Central memory CD4-positive, alpha-beta T cell (primary cell): ENCODE results near the gene GMIP.
"Not testable (repeated sequence)": the region's sequence is repeated elsewhere in the genome, so short reads cannot be mapped to it uniquely, and the experiment has no call there.

Experiments
- DNase-seq: peaks from one replicate; pipeline ENCODE4 v3.0.0; 2022

The GMIP gene

GRCh38 chr19:19633711-19634515 is 9.5 kb downstream of the GMIP start:
- DNase-seq = no peak

DNA sequence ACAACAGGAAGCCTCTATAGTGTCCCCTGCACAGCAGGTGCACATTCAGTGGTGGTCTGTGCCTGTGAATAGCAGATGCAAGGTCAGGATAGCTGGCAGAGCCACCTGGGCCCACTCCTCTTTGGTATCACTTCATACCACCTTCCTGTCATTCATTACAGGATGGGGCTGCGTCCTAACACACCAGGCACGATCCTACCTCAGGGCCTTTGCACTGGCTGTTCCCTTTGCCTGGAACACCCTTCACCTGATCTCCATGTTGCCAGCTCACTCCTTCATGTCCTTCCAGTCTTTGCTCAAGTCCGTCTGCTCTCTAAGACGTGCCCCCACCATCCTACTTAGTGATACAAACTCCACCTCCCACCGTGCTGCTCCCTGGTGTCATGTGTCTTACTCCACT is 10.8 kb downstream of the GMIP start:
- DNase-seq = no peak

DNA sequence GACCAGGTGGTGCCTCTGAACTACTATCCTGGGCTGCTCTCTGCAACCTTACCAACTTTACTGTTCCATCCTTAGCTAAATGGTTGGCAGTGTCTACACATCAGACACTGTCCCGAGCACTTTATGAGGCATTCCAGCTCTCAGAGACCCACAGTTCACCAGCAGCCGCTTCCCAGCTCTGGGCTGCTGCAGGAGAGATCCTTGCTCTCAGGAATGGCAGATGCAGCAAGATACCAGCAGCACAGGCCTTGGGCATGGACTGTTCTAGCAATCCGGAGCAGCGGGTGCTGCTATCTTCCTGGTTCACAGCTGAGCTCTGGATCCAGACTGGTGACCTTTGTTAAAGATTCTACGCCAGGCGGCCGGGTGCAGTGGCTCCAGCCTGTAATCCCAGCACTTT is 12.1 kb downstream of the GMIP start:
- no peak for DNase-seq

DNA sequence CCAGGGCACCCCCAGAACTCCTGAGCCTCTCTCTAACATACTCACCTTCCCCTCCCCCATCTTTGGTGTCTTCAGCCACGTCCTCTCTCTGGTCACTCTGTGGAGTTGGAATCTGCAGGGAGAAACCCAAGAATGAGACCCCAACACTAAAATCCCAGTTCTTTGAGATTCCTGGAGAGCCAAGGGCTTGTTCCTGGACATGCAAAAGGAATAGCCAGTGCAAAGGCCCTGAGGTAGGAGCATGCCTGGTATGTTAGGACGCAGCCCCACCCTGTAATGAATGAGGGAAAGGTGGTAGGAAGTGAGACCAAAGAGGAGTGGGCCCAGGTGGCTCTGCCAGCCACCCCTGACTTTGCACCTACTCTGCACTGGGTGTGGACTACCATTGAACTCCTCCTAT is 13.0 kb downstream of the GMIP start:
- no peak for DNase-seq

DNA sequence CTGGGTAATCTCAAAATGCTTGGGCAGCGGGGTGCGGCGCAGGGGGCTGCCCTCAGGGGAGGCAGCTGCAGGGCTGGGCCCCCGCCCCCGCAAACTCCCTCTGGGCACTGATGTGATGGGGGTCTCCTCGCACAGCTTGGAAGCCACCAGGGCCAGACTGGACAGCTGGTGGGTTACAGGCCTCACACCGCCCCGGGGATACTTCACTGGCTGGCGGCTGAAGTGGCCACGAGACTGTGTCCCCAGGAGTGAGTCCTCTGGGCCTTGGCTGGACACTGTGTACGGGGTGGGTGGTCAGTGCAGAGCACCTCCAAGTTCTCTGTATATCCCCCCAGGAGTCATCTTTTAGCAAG is 13.4 kb downstream of the GMIP start:
- no peak for DNase-seq

- DNase-seq = no peak
These were observed 14.8 kb downstream of the GMIP start for GRCh38 chr19:19628501-19629134.

DNA sequence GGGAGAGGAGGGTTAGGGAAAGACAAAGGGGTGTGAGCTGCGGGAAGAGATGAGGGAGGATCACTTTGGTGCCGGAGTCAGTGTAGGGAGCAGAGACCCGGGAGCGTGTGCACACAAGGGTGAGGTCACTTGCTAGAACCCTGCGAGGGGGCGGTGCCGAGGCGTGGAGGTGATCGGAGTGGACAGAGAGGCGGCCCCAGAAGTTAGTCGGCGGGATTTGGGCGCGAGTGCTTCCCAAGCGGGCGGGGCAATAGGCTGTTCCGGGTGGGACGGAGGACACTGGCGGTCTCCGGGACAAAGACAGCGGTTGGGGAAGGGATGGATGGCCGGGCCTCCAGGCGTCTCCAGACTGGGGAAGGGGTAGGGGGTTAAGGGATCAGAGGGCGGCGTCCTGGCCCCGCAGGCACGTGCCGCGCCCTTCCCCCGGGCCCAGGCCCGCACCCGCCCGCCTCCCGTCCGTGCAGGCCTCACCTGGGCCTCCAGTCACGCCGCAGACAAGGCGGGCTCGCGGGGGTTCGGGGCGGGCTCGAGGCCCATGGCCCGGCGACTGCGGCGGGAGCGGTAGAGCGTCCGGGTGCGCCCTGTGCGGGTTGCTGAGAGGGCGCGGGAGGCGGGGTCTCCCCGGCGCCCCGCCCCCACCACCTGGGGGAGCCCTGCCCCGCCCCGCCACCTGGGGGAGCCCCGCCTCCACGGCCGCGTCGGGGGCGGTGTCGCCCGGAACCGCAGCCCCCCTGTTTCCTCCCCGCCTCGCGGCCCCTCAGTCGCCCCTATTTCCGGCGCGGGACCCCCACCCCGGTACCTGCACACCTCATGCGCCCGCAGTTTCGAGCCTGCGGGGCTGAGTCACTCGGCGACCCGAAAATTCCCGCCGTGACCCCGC is 15.6 kb downstream of the GMIP start, which contains the start of gene LPAR2:
LPAR2 (minus strand) TSS at position 600 of the 880 bp plus-strand sequence. CDS start 945 bp downstream, outside the sequence.
- peak; percentile 80 for DNase-seq

DNA sequence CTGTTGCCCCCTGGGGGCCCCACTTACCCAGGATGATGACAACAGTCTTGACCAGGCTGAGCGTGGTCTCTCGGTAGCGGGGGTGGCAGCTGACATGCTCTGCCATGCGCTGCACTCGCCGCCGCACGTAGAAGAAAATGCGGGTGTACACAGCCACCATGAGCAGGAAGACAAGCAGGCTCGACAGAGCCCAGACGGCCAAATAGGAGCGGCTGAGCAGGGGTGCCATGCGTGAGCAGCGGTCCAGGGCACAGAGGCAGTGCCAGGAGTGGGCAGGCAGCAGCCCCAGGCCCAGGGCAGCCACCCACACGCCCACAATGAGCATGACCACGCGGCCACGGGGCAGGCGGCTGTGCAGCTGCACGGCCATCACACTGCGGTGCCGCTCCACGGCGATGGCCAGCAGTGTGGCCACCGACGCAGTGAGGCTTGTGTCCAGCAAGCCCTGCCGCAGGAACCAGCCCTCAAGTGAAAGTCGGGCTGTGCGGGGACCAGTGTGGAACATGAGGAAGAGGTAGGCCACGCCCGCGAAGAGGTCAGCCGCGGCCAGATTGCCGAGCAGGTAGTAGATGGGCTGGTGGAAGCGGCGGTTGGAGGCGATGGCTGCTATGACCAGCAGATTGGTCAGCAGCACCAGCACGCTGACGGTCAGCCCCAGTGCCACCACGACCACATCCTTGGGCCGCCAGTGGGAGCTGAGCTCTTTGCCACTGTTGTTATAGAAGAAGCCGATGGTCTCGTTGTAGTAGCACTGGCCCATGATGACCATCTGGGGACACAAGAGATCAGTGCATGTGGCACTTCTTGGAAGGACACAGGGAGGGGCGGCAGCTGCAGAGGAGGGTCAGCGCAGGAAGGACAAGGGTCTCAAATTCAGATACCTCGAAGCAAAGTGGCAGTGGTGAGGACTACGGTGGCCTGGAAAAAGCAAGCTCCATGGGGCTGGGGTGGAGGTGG is 16.7 kb downstream of the GMIP start:
- no peak for DNase-seq

GRCh38 chr19:19624032-19624570 is 19.4 kb downstream of the GMIP start:
- DNase-seq = no peak

DNA sequence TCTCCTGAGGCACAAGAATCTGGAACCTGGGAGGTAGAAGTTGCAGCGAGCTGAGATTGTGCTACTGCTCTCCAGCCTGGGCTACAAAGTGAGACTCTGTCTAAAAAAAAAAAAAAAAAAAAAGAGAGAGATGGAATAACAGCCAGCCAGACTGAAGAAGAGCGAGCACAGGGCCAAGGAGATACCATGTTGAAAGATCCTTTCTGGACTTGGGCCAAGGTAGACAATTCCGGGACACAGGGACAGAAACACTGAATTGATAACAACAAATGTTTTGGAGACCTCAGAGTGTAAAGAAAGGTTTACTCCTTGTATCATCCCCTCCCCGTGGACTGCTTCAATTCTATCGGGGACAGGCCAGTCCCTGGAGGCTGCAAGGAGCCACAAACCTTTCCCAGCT is 20.1 kb downstream of the GMIP start:
- DNase-seq = no peak

DNA sequence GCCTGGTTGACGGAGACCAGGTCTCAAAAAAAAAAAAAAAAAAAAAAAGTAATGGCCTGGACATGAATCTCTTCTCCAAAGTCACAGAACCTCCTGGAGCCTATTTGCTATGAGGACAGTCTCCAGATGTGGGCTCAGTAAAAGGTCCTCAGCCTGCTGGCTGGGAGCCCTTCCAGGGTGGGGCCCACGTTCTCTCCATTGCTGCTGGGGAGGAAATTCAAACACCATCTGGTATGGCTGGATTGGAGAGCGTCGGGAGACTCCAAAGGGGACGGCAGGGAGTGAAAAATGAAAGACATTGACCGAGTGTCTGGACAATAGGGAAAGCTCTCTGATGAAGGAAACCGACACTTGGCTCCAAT is 23.6 kb downstream of the GMIP start:
- DNase-seq = no peak

DNA sequence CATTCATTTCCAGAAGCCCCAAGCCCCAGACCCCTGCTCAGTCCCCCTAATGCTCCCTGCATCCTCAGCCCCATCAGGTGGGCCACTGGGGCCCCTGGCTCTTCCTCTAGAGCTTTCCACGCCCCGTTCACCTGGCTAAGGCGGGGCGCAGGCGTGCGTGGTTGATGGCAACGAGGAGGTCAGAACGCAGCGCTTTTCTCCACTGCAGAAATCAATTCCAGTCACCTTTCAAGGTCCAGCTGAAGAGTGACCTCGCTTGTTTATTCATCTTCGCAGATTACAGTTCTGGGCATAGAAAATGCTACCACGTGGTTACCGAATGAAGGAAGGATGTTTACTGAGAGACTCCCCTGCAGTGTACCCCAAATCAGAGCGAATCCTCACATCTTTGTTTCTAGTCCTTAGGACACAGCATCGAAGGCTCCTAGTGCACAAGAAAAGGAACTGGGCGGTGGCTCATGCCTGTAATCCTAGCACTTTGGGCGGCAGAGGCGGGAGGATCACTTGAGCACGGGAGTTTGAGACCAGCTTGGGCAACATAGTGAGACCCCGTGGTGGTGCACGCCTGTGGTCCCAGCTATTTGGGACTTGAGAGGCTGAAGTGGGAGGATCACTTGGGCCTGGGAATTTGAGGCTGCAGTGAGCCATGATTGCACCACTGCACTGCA is 24.1 kb downstream of the GMIP start:
- DNase-seq = no peak

GRCh38 chr19:19618219-19619051 is 25.0 kb downstream of the GMIP start, which contains the start of gene PBX4:
PBX4 (minus strand) TSS chr19:19618687; CDS start chr19:19618629, 58 bp downstream.
- DNase-seq = peak; percentile 99

DNA sequence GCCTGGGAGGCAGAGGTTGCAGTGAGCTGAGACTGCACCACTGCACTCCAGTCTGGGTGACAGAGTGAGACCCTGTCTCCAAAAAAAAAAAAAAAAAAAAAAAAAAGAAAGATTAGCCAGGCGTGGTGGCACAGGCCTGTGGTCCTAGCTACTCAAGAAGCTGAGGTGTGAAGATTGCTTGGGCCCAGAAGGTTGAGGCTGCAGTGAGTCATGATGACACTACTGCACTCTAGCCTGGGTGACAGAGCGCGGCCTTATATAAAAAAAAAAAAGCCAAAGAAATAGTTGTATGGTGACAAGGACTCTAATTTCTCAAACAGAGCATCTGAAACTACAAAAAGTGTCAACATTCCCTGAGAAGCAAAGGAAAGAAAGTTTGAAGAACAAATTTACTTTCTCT is 28.4 kb downstream of the GMIP start:
- DNase-seq = no peak

DNA sequence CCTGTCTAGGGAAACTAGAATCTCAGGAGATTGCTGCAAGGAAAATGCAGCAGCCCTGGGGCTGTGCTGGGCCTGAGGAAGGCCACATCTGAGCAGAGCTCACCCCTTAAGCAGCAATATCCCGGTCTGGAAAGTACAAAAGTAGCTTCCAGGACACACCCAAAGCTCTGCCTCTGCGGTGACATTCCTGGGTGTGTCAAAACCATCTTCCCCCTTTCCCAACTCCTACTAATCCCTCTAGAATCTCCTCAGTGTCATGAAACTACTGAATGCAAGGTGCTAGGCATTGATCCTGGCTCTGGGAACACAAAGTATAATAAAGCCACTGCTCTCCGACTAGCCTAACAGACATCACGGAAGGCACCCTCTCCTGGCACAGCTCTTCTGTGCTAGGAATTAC is 30.0 kb downstream of the GMIP start:
- no peak for DNase-seq

DNA sequence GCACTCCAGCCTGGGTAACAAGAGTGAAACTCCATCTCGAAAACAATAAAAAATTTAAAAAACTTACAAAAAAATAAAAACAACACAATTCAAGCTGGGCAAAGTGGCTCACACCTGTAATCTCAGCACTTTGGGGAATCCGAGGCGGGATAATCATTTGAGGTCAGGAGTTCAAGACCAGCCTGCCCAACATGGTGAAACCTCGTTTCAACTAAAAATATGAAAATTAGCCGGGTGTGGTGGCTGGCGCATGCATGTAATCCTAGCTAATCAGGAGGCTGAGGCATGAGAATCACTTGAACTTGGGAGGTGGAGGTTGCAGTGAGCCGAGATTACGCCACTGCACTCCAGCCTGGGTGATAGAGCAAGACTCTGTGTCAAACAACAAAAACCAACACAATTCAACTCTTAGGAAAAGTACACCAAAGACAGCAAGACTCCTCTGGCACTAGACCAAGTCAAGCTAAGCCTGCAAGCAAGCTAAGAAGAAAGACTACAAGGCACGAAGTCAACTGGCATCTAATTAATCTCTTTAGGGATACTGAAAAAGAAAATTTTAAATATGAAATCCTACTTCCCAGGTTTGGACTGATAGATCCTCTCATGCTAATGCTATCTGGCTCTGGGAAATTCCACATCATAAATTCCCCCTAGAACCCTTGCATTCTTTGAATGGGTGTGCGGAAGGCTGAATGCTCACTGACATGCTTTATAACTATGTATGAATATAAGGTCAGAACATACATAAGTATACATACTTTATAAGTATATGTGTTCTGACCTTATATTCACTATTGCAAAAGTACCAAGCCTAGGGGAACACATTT is 32.9 kb downstream of the GMIP start:
- no peak for DNase-seq

- DNase-seq = not testable (repeated sequence)
These were observed 36.8 kb downstream of the GMIP start for GRCh38 chr19:19606686-19607085.

DNA sequence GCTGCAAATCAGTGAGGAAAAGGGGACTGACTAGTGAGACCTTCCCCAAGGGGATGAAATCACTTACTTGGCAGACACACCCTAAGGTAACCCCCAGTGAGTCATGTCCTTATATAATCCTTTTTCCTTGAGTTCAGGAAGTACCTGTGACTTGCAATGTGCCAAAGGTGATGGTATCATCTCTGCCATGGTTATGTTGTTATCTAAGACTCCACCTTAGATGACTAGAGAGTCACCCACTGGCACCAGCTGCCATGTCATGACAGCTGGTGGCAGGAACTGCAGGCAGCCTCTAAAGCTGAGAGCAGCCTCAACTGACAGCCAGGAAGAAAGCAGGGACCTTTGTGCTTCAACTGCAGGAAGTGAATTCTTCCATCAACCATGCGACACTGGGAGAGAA is 37.4 kb downstream of the GMIP start:
- peak; percentile 77 for DNase-seq

GRCh38 chr19:19602713-19603324 is 40.6 kb downstream of the GMIP start:
- no peak for DNase-seq
